ENCODE measurements around the gene GNB1L.

DNA sequence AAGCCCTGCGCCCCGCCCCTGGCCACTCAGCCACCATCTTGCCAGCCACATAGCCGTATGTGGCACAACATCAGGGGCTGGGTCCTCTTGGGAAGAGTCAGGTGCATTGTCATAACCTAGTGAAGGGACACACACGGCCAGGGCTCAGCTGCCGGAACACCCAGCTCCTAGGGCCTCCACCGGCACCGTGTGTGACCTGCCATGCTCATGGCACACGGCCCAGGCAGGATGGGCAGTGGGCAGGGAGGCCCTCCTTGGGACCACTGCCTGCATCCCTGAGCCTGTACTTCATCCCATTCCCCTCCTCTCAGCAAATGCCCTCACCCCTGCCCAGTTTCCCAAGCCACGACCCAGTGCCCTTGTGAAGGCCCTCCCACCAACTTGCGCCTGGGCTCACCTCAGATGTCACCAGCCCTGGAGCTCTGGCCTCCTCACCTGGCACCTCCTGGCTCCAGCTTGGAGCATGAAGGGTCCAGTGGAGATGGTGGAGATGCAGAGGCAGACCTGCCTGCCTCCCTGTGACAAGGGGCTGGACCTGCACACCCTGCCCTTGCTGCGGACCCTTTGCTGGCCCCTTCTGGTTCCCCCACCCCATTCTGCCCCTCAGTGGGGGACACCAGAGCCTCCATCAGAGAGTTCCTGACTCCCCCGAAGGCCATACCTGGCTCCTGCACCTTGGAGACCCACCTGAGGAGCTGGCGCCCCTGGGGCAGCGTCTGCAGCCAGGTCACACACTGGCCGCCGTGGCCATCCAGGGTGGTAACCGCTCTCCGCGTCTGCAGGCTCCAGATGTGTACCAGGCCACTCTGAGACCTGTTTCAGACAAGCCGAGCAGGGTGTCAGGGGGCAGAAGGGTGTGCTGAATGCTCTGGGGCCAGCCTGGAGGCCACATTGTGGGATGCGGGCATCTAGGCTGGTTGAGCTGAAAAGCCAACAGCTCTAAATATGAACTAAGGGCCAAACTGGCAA, 34.5 kb downstream of the GNB1L start:
- TF ChIP-seq CTCF (IDR thresholded peaks at IDR 0.05) (no peak), POLR2A (IDR thresholded peaks at IDR 0.05) (no peak)
